C4-2B (cell line): ENCODE results near the gene DMPK.

Experiments used
- H3K27ac ChIP-seq: fragments of 450-650 bp; 2 replicates; pipeline ENCODE4 v1.5.1; 2017
- ZFX ChIP-seq: fragments of 450-650 bp; IDR thresholded peaks from 2 replicates; pipeline ENCODE4 v1.6.1; 2017
- TF ChIP-seq, protein P1 (sequence below): fragments of 450-650 bp; conservative IDR thresholded peaks from 2 replicates; pipeline ENCODE4 v1.5.1; 2017; ENCODE audit warnings: mild to moderate bottlenecking

The DMPK gene

DNA sequence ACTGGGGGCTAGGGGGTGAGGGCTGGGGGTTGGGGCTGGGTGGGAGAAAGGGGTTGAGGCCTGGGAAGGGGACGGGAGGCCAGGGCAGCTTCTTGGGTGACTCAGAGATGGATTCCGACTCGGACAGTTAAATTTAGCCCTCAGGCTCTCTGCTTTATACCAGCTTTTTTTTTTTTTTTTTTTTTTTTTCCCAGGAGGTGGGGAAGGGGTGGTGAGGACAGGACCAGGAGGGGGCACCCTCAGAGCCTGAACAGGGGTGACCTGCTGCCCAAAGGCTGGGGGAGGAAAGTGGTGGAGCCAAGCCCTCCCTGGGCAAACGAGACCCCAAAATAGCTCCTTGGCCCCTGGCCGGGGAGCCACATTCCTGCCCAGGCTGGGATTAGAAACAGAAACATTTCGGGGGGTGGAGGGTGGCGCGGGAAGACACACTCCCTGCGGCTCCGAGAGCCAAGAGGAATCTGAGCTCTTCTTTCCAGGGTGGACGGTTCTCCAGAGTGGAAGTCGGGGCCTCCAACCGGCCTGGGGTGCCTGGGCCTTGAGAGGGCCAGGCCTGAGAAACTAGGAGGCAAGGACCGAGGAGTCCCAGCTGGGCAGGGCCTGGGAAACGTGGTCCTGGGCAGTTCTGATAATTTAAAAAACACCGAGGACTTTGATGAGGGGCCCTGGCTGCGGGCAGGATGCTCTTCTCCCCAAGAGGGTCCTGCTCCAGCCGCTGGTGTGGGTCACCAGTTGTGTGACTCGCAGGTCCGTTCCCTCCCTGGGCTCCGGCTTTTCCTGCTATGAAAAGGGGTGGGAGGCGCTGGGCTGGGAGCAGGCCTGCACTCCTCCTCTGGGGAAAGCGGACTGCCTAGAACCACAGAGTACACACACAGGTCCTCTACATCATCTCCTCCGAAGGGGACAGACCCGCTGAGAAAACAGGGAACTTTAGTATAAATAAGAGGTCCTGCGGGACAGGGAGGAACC is 813 bp upstream of the DMPK start:
- TF ChIP-seq, protein P1, sequence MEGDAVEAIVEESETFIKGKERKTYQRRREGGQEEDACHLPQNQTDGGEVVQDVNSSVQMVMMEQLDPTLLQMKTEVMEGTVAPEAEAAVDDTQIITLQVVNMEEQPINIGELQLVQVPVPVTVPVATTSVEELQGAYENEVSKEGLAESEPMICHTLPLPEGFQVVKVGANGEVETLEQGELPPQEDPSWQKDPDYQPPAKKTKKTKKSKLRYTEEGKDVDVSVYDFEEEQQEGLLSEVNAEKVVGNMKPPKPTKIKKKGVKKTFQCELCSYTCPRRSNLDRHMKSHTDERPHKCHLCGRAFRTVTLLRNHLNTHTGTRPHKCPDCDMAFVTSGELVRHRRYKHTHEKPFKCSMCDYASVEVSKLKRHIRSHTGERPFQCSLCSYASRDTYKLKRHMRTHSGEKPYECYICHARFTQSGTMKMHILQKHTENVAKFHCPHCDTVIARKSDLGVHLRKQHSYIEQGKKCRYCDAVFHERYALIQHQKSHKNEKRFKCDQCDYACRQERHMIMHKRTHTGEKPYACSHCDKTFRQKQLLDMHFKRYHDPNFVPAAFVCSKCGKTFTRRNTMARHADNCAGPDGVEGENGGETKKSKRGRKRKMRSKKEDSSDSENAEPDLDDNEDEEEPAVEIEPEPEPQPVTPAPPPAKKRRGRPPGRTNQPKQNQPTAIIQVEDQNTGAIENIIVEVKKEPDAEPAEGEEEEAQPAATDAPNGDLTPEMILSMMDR: no peak
- TF ChIP-seq ZFX: no peak
- no peak overlapping the region for H3K27ac ChIP-seq

DNA sequence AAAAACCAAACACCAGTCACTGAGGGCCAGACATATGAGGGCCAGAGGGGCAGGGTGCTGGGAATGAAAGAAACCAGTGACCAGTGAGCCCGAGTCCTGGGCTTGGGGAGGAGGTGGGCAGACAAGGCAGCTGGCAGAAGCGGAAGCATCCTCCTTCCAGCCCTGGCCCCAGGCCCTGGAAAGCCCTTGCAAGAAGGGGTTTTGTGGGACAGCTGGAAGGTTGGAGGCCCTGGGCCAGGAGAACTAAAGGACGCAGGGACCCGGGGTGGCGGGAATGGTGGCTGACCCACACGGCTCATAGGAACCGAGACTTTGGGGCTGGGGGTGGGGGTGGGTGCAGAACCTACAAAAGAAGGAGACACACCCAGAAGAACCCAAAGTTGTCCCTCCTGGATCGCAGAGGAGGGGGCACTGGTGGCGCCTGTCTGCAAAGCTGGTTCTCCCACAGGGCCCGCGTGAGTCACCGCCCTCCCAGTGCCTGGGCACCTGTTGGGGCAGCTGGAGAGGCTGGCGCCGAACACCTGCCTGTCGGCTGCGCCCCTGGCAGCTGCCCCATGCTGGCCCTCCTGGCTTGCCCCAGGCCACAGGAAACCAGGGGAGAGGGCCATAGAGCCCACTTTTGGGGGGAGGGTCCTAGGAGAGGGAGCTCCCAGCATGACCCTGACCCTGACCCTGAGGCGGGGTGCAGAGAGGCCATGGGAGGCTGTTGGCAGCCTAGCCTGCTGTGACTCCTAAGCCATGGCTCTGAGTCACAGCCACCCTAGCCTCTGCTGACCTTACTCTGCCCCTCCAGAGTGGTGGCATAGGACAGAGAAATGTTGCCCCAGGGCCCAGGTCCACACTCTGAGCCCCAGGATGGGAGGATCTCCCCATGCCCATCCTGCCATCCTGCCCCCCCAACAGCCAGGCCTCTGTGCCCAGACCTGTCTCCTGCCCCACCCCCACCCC is 802 bp downstream of the DMPK start:
- H3K27ac ChIP-seq: no peak overlapping the region
- TF ChIP-seq ZFX: no peak
- TF ChIP-seq, protein P1: no peak

- TF ChIP-seq, protein P1: no peak
- no peak for TF ChIP-seq ZFX
- no peak overlapping the region for H3K27ac ChIP-seq
Measured at GRCh38 chr19:45780448-45781213, 1.7 kb downstream of the DMPK start.

DNA sequence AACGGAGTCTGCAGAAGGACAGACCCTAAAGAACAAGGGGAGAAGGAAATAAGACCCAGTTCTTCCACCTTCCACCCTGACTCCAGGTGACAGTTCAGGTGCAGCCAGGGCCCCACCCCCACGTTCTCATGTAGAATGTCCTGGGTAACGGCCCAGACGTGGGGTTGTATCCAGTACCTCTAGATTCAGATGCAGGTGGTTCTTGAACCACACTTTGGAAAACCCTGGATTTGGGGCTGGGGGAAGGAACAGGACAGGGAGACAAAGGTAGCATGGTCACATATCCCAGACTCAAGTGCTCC is 2.2 kb downstream of the DMPK start:
- no peak for TF ChIP-seq ZFX
- TF ChIP-seq, protein P1: no peak
- no peak overlapping the region for H3K27ac ChIP-seq

DNA sequence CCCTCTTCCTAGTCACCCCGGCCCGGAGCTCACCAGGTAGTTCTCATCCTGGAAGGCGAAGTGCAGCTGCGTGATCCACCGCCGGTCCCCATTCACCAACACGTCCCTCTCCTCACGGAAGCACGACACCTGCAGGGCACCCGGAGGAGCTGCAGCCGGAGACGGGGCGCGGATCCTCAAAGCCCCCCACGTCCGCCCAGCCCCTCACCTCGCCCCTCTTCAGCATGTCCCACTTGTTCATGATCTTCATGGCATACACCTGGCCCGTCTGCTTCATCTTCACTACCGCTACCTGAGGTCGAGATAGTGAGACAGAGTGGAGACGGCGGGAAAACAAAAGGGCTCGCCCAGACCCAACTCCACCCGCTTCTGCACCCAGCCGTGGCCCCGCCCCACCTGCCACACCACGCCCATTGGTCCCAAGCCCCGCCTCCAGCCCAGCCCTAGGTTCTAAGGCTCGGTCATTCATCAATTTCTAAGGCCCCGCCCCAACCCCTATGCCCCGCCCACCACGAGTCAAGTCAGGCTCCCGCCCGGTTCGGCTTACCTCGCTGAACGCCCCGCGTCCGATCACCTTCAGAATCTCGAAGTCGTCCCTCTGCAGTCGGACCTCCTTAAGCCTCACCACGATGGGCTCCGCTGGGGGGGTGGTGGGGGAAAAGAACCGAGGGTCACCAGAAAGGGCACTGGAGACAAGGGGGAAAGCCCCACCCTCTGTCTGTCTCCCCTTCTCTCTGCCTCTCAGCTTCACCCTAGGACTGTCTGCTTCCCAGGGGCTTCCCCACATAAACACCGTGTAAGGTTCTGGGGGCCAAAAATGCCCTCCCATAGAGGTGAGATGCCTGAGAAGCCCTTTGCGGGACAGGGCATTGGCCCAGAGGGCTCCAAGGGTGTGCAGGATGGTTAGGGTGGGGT is 2.8 kb downstream of the DMPK start:
- peak overlapping the region; percentile 23; the same call in 1 of the 2 replicates for H3K27ac ChIP-seq

More for the DNA sequence above, 2.8 kb downstream of the DMPK start:
- no peak for TF ChIP-seq ZFX
- TF ChIP-seq, protein P1: peak; percentile 78
